Endothelial cell of umbilical vein (primary cell): ENCODE results near the gene PTMA. TPM values are rescaled to one million over a fixed set of nuclear protein-coding genes. Genes with fewer than 3 reads are reported as not detected.
A peak's percentile ranks its signal among the peaks of the same experiment; 100 is the strongest.

Experiments used
- BruUV-seq: library from RNA; stranded (reverse); fragments of 400-500 nt; replicated peaks from 2 replicates; lab custom pipeline; 2021; lab: Mats Ljungman, UMichigan
- CTCF ChIA-PET: fragments of 300-600, 350-600 bp; sonication (Branson Sonifier 250); formaldehyde crosslinking; loops from one replicate; lab custom pipeline; 2021; ENCODE audit warnings: antibody characterized with exemption, inconsistent platforms; lab: Charles Lee
- POLR2A ChIA-PET: fragments of 300-600, 350-600 bp; sonication (Branson Sonifier 250); formaldehyde crosslinking; loops from one replicate; lab custom pipeline; 2021; ENCODE audit warnings: antibody characterized with exemption, inconsistent platforms; lab: Charles Lee
- DNase-seq: peaks from one replicate; pipeline ENCODE4 v3.0.0-alpha.2; 2011; ENCODE audit warnings: low read depth, low spot score
- FAIRE-seq: peaks from 2 replicates; lab custom pipeline; 2011; peaks lifted over from hg19 to GRCh38; lab: Jason Lieb, UNC
- H2AFZ ChIP-seq: 2 replicates; pipeline ENCODE4 v1.6.0; 2012; ENCODE audit warnings: low read depth, low read length, control low read depth, inconsistent platforms
- H3K27ac ChIP-seq: 2 replicates; pipeline ENCODE4 v1.5.1; 2011; ENCODE audit warnings: low read depth, mild to moderate bottlenecking, control low read depth, low read length, moderate library complexity; ENCODE audit not compliant: insufficient read depth
- H3K27me3 ChIP-seq, 2 experiments: 2 replicates each; pipeline versions ENCODE4 v1.6.0 to v1.6.1; 2011; ENCODE audit warnings: low read length in 2 of 2, mixed read lengths in 1 of 2; ENCODE audit not compliant: control insufficient read depth in 2 of 2, insufficient read depth in 2 of 2
- H3K36me3 ChIP-seq, 2 experiments: 2 replicates in 1 of 2; 3 replicates in 1 of 2; pipeline ENCODE4 v1.5.1; 2011; ENCODE audit warnings: low read length in 2 of 2, mild to moderate bottlenecking in 1 of 2, moderate library complexity in 1 of 2; ENCODE audit not compliant: control insufficient read depth in 2 of 2, insufficient read depth in 2 of 2; ENCODE audit errors: extremely low read depth in 1 of 2
- H3K4me1 ChIP-seq: 3 replicates; pipeline ENCODE4 v1.5.1; 2011; ENCODE audit warnings: mild to moderate bottlenecking, low read length; ENCODE audit not compliant: control insufficient read depth, insufficient read depth; ENCODE audit errors: extremely low read depth
- H3K4me2 ChIP-seq: 2 replicates; pipeline ENCODE4 v1.6.1; 2011; ENCODE audit warnings: low read length, control low read depth, mixed read lengths; ENCODE audit not compliant: insufficient read depth
- H3K4me3 ChIP-seq, 3 experiments: fragments of 200-600 bp in 1 of 3; sonication (generic), shearing (Covaris generic) in 1 of 3; replicated peaks in 1 of 3; 2 replicates each; pipeline ENCODE4 v1.5.1; 2011 to 2016; ENCODE audit warnings: control low read depth in 3 of 3, low read length in 3 of 3, mild to moderate bottlenecking in 2 of 3, inconsistent platforms in 1 of 3, low read depth in 1 of 3, moderate library complexity in 1 of 3; ENCODE audit not compliant: insufficient read depth in 1 of 3
- H3K79me2 ChIP-seq: 2 replicates; pipeline ENCODE4 v1.6.0; 2012; ENCODE audit warnings: low read length, inconsistent platforms; ENCODE audit not compliant: control insufficient read depth, insufficient read depth
- H3K9ac ChIP-seq: replicated peaks from 2 replicates; pipeline ENCODE3; 2011; ENCODE audit warnings: low read length, control low read depth; ENCODE audit not compliant: insufficient read depth; ENCODE audit errors: extremely low read depth
- H3K9me1 ChIP-seq: replicated peaks from 3 replicates; pipeline ENCODE4 v1.6.0; 2011; ENCODE audit warnings: mild to moderate bottlenecking, low read length; ENCODE audit not compliant: control insufficient read depth, insufficient read depth; ENCODE audit errors: extremely low read depth
- H3K9me3 ChIP-seq: replicated peaks from 2 replicates; pipeline ENCODE4 v1.5.1; 2012; ENCODE audit warnings: low read length, inconsistent platforms; ENCODE audit not compliant: control insufficient read depth, insufficient read depth
- H4K20me1 ChIP-seq: replicated peaks from 2 replicates; pipeline ENCODE3; 2011; ENCODE audit warnings: mild to moderate bottlenecking, low read length; ENCODE audit not compliant: control insufficient read depth, insufficient read depth; ENCODE audit errors: extremely low read depth
- EZH2 ChIP-seq: IDR thresholded peaks from 2 replicates; pipeline ENCODE4 v1.6.1; 2012; ENCODE audit warnings: borderline replicate concordance, low read depth, mild to moderate bottlenecking, moderate library complexity, low read length, inconsistent platforms; ENCODE audit not compliant: severe bottlenecking
- FOS ChIP-seq: IDR thresholded peaks from 2 replicates; pipeline ENCODE4 v1.6.1; 2011; ENCODE audit warnings: mild to moderate bottlenecking, low read length, moderate library complexity, borderline replicate concordance; ENCODE audit not compliant: insufficient read depth
- GATA2 ChIP-seq: IDR thresholded peaks from 2 replicates; pipeline ENCODE4 v1.7.0; 2011; ENCODE audit warnings: low read depth, mild to moderate bottlenecking, moderate library complexity, mixed read lengths, low read length; ENCODE audit not compliant: insufficient read length, insufficient read depth
- JUN ChIP-seq: IDR thresholded peaks from 2 replicates; pipeline ENCODE4 v1.6.1; 2011; ENCODE audit warnings: borderline replicate concordance, low read depth; ENCODE audit not compliant: insufficient read length, insufficient read depth
- MYC ChIP-seq: IDR thresholded peaks from one replicate; pipeline ENCODE4 v1.6.1; 2011; ENCODE audit warnings: mild to moderate bottlenecking, low read depth, low read length
- POLR2A ChIP-seq: IDR thresholded peaks from 2 replicates; pipeline ENCODE4 v1.6.1; 2012; ENCODE audit warnings: low read depth, mild to moderate bottlenecking, control low read depth, low read length
- POLR2AphosphoS5 ChIP-seq: IDR thresholded peaks from 2 replicates; pipeline ENCODE4 v1.6.1; 2012; ENCODE audit warnings: low read depth, mild to moderate bottlenecking, control low read depth, low read length, moderate library complexity; ENCODE audit not compliant: insufficient read depth
- dilution Hi-C: fragments of 300-500 bp; cut with MboI; formaldehyde crosslinking; loops from one replicate; pipeline ENCODE4 v1.15.0; 2019; ENCODE audit warnings: low sequenced_read_pairs; ENCODE audit not compliant: extremely low pct_ligation_motif_present
- intact Hi-C: fragments of 100-400 bp; cut with micrococcal nuclease; formaldehyde crosslinking; loops from one replicate; pipeline ENCODE4 v1.10.0; 2022
- polyA plus RNA-seq, 4 experiments: library from polyadenylated mRNA; depleted of rRNA in 3 of 4; stranded (reverse) in 3 of 4; unstranded in 1 of 4; fragments of >200 nt; gene quantifications; 2 replicates each; pipeline versions ENCODE4 v1.2.1 to v1.2.3, GENCODE V29; 2011 to 2012; ENCODE audit warnings: missing spikeins in 1 of 4
- total RNA-seq: library from RNA; stranded (reverse); gene quantifications from 2 replicates; pipeline ENCODE4 v1.2.3, GENCODE V29; 2021
- TF ChIP-seq, protein P1 (sequence below): IDR thresholded peaks from 2 replicates; pipeline ENCODE4 v1.6.1; 2011; ENCODE audit not compliant: insufficient read depth, insufficient read length
- TF ChIP-seq, protein P2 (sequence below), 2 donors: IDR thresholded peaks; 1 replicate in 1 of 2; 2 replicates in 1 of 2; pipeline ENCODE4 v1.5.1; 2011; ENCODE audit warnings: low read length in 2 of 2, mild to moderate bottlenecking in 2 of 2, moderate library complexity in 2 of 2, control low read depth in 1 of 2, inconsistent platforms in 1 of 2, low read depth in 1 of 2; ENCODE audit not compliant: insufficient read depth in 1 of 2; ENCODE audit errors: extremely low read depth in 1 of 2

The PTMA gene
- total and polyA plus RNA-seq, 2 donors (not counting 3 experiments of a cell fraction or from before 2014, with no cell fraction given): 404 to 1,488 TPM

DNA sequence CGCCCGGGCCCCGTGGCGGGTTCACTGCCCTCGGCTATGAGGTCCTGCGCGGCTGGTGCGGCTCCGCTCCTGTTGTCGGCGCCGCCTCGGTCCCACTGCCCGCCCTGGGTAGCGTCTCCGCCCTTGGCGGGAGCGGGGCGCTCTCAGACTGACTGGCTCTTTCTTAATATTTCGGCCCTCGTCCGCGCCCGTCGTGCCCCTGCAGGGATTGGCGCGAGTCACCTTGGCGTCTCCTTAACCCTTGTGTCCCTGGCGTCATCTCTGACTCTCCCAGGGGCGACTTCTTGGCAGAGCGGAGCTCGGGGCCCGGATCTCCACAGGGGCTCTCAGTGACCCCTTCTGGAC lies 1.3 kb downstream of the PTMA start:
- Histone ChIP-seq H3K9ac (peak overlapping the region; percentile 96), H3K4me3 (peak overlapping the region; percentile 82 to 98 (median 86)), H3K27me3 (no peaks in the 10 kb centered on the region), H3K9me3 (no peaks in the 10 kb centered on the region), H4K20me1 (no peaks in the 10 kb centered on the region), H2AFZ (no peak overlapping the region), H3K36me3 (peaks cover 11 to 17% of the 10 kb centered on the region in 2 experiments), H3K27ac (peak overlapping the region; percentile 83), H3K9me1 (no peaks in the 10 kb centered on the region), H3K4me2 (peak overlapping the region; percentile 62), H3K79me2 (peaks cover 41% of the 10 kb centered on the region), H3K4me1 (peaks cover 18% of the 10 kb centered on the region)
- FAIRE-seq: no peak
- intact Hi-C loops: loop anchor here (5.0 kb wide), 1 partner anchor 197 kb away; no protein-coding TSS in a partner anchor
- dilution Hi-C loops: no loop called here
- ChIA-PET POLR2A (interaction anchor here (0.7 to 1.7 kb wide), 3 partner anchors 43 to 874 kb away, joined by 3 to 5 read pairs (median 4); no protein-coding TSS in a partner anchor), CTCF (interaction anchor here (0.6 to 13.8 kb wide), 4 partner anchors 35 to 96 kb away, joined by 4 to 583 read pairs (median 7); no protein-coding TSS in a partner anchor)
- peak; percentile 27 for DNase-seq
- TF ChIP-seq FOS: no peak
- no peak for TF ChIP-seq GATA2
- TF ChIP-seq EZH2: no peak
- TF ChIP-seq, protein P1, sequence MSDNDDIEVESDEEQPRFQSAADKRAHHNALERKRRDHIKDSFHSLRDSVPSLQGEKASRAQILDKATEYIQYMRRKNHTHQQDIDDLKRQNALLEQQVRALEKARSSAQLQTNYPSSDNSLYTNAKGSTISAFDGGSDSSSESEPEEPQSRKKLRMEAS: no peak
- no peak for TF ChIP-seq POLR2AphosphoS5
- no peak for TF ChIP-seq JUN
- TF ChIP-seq POLR2A: no peak
- TF ChIP-seq MYC: no peak
- TF ChIP-seq, protein P2, sequence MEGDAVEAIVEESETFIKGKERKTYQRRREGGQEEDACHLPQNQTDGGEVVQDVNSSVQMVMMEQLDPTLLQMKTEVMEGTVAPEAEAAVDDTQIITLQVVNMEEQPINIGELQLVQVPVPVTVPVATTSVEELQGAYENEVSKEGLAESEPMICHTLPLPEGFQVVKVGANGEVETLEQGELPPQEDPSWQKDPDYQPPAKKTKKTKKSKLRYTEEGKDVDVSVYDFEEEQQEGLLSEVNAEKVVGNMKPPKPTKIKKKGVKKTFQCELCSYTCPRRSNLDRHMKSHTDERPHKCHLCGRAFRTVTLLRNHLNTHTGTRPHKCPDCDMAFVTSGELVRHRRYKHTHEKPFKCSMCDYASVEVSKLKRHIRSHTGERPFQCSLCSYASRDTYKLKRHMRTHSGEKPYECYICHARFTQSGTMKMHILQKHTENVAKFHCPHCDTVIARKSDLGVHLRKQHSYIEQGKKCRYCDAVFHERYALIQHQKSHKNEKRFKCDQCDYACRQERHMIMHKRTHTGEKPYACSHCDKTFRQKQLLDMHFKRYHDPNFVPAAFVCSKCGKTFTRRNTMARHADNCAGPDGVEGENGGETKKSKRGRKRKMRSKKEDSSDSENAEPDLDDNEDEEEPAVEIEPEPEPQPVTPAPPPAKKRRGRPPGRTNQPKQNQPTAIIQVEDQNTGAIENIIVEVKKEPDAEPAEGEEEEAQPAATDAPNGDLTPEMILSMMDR (IDR thresholded peaks at IDR 0.05; ENCODE audit: extremely low read depth in 1 of 2, insufficient read depth in 1 of 2, low read depth in 1 of 2, low read length in 2 of 2): no peak
- no TSS peak for BruUV-seq
